GM21423 (cell line): ENCODE measurements around the gene A4GNT.
"Not testable (repeated sequence)": the region's sequence is repeated elsewhere in the genome, so short reads cannot be mapped to it uniquely, and the experiment has no call there.

Source experiments
- ATAC-seq: cut with Tn5 transposase; IDR thresholded peaks from one replicate; pipeline ENCODE4 v1.9.1; 2021; ENCODE audit warnings: mild to moderate bottlenecking, moderate library complexity; ENCODE audit not compliant: unreplicated experiment

The A4GNT gene

DNA sequence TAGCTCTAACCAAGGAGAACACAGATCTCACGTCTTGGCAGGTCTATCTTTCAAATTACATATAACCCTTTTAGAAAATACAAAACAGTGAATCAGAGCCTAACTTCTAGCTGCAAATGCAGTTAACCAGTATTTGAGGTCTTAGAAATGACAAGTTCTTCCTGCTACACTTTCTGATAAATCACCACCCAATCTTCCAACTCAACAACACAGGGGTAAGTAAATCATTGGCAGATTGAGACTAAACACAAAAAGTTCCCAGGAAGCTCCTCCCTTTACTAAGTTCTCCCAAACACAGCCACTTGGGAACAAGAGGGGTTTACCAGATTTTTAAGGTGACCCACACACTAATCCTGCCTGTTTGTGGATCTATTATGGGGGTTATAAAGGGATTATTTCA is at the start of gene A4GNT:
TSS of gene A4GNT (minus strand) at position 152 of the 400 bp plus-strand sequence. CDS start 1,134 bp downstream, outside the sequence.
- no peak for ATAC-seq

DNA sequence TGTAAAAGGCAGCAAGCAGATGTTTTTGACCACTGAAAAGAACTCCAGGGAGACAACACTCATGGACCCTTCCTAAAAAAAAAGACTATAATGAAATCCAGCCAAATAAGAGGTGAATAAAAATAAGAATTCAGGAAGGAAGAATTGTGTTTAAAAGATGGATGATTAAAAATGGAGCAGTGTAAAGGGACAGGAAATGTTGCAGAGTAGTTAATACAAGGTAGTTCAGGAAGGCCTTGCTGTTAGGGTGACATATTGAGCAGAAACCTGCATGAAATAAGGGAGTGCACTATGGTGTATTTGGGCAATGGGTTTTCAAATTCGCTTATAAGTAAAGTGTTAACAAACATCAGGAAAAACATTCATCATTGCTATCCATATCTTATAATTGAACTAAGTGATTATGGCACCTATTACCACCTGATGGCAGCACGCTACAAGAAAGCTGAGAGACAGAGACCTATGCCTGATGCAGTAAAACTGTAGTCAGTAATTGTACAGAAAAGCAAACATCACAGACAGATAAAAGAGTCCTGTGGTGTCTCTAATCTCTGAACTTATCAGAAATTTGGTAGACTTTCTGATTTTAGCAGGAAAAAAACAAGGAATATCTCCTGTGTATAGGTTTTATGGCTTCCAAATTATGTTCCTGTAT is 48.3 kb upstream of the A4GNT start:
- peak; percentile 75 for ATAC-seq

DNA sequence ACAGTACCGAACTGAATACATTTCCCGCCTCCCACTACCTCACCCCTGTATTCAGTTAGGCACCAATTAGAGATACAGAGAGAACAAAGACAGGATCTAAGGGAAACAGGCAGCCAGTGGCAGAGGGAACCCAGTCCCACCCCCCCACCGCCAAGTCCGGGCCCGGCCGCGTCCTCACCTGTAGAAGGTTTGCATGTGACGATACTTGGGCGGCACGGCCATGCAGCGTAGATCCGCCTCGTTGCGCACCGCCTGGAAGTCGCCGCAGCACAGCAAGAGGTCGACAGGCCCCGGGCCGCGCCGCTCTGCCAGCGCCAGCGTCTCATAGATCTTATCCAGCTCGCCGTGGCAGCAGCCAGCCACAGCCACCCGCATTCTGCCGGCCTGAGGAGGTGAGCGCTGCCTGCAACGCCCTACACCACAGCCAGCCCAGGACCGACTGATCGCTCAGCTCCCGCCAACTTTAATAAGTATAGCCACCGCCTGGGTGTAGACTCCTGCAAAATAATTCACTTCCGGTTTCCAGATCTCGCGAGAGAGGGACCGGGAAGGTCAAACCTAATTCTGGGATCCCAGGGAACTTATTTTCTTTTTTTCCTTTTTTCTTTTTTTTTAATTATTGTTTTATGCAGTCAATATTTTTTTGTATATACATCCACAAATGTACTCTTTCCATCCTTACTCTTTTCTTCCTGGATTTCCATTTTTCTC is 42.4 kb upstream of the A4GNT start, which contains the start of gene DBR1:
TSS of gene DBR1 (minus strand) at position 501 of the 711 bp plus-strand sequence. CDS start at position 375, 126 bp downstream.
- peak; percentile 91 for ATAC-seq

DNA sequence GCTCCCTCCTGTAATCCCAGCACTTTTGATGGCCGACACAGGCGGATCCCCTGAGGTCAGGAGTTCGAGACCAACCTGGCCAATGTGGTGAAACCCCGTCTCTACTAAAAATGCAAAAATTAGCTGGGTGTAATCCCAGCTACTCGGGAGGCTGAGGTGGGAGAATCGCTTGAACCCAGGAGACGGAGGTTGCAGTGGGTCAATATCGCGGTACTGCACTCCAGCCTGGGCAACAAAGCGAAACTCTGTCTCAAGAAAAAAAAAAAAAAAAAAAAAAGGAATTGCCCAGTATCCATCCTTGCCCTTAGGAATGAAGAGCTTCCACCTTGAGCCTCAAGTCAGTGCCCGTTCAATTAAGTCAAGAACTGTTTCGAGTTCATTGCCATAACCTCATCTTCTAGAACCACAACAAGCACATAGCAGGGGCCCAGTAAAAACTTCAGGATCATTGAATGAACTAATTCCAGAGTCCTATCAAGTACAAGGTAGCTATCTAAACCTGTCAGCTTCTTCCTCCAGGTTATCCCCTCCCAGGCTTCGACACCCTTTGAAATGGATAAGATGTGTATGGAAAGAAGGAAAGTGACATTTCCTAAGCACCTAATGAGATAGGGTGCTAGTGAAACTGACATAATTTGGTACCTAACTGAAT is 41.7 kb upstream of the A4GNT start:
- ATAC-seq = peak; percentile 1

DNA sequence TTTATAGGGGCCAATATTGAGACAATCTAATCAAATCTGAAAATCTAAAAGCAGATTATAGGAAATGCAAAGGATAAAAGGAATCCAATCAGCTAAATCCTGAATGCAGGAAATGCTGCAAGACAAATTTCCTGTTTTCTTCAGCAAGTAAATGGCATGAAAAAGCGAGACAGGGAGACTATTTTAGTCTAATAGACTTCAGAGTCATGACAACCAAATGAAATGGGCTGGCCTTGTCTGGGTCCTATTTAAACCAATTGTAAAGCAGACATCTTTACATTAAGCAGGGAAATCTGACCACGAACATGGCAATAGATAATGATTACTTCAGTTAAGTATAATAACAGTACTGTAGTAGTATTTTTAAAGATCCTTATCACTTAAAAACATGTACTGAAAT is 40.4 kb upstream of the A4GNT start:
- no peak for ATAC-seq

DNA sequence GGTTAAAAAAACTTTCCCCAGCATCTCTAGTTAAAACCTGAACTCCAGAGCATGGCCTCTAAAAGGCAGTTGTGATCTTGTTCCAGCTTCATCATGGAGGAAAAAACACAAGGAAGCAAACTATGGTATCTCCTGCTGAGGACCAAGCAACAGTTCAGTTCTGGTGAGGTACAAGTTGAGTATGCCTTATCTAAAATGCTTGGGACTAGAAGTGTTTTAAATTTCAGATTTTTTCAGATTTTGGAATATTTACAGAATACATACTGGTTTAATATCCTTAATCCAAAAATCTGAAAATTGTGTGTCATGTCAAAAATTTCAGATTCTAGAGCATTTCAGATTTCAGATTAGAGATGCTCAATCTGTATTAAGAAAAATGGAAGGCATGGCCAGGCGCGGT is 32.9 kb upstream of the A4GNT start:
- ATAC-seq = no peak

DNA sequence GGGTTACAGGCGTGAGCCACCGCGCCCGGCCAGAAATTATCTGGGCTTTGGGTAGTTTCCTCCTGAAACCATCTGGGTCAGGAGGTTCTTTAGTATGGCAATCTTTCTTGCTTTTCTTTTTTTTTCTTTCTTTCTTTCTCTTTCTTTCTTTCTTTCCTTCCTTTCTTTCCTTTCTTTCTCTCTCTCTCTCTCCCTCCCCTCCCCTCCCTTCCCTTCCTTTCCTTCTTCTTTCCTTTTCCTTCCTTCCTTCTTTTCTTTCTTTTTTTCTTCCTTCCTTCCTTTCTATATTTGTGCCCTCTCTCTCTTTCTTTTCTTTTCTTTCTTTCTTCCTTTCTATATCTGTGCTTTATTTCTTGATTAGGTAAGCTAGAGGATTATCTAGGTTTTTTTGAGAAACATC is 25.6 kb upstream of the A4GNT start:
- no peak for ATAC-seq

DNA sequence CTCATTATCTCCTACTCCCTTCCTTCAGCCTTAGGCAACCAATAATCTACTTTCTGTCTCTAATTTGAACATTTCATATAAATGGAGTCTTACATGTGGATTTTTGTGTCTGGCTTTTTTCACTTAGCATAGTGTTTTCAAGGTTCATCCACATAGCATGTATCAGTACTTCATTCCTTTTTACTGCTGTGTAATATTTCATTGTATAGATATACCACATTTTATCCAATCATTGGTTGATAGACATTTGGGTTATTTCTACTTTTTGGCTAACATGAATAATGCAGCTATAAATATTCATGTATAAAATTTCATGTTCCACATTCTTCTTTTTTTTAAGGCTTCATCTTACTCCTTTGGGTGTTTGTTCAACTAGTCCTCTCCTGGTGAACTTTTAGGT is 22.3 kb upstream of the A4GNT start:
- ATAC-seq = no peak

DNA sequence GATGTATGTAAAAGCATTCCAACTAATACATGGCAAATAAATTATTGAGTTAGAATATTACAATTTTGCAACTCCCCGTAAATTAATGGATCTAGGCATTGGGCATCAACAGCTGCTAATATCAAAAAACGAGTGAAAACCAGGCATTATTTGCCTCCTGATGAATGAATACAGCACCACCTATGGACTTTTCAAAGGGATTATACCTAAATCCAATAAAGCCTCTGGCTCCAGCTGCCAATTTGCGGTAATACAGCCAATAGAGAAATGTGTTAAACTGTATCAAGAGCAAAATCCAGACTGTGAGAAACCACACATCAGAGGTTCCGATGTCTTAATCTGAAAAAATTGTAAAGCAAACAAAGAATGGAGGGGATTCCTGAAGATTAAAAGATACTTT is 16.3 kb upstream of the A4GNT start:
- ATAC-seq = no peak

DNA sequence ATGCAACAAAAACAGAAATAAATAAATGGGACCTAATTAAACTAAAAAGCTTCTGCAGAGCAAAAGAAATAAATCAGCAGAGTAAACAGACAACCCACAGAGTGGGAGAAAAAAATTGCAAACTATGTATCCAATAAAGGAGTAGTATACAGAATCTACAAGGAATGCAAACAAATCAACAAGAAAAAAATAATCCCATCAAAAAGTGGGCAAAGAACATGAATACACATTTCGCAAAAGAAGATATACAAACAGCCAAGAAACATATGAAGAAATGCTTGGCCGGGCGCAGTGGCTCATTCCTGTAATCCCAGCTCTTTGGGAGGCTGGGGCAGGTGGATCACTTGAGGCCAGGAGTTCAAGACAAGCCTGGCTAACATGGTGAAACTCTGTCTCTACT is 10.0 kb upstream of the A4GNT start:
- not testable (repeated sequence) for ATAC-seq

DNA sequence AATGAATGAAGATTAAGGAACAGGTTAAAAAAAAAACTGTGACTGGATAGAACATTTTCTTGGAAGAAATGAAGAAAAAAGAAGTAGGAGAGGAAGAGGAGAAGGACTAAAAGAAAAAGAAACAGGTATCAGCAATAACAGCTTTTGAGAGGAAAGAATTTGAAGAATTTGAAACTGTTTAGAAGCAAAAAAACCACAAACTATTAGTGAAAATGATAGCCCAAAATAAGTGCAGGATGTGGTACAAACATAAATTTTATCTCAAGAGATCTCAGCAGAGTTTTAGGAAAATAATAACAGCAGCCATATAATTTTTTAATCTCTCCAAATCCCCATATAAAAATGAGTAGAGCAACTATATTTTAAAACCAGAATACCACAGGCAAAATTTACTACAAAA is 8.8 kb upstream of the A4GNT start:
- ATAC-seq = no peak

DNA sequence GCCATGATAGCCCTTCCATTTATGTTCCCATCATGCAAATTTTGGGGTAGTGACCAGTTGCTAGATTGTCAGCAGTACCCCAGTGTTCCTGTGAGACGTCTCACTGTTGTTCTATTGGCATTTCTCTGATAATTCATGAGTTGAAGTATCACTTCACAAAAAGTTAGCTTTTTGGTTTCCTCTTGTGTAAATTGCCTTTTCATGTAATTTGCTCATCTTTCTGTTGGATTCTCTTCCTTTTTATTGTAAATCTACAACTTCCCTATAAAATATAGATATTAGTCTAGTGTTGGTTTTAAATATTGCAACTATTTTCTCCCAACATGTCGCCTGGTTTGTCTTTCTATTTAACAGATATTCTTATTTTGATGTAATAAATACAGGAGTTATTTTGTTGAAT is 7.5 kb upstream of the A4GNT start:
- no peak for ATAC-seq

DNA sequence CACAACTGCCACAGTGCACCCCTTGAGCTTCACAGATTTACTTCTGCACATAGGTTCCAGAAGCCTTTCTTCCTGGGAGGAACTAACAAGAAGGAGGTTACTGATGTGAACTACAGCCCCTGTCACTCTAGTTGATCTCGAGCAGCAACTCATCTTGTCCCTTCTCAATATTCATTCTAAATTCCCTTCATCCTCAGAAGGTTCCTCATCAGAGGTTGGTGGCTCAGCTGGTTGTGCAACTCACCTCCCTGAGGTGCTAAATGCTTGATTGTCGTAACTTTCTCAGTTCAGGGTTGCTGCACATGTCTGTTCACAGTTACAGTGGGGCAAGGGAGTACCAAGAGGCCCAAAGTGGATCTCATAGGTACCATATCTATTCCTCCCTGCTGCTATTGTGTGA is 5.7 kb upstream of the A4GNT start:
- ATAC-seq = no peak

DNA sequence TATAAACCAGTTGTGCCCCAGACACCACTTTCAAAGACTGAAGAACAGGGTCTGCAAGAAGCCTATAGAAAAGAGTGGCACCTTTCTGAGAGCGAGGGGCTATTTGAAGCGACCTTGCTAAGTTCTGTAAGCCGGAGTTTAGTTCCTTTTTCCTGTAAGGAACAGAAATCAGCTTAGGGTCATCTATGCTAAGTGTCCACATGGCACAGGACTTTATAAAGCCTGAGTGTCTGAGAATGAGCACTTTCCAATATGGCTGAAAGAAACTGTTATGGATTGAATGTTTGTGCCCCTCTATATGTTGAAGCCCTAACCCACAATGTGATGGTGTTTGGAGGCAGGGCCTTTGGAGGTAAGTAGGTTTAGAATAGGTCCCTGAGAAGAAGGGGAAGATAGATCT is 4.0 kb upstream of the A4GNT start:
- ATAC-seq = no peak

DNA sequence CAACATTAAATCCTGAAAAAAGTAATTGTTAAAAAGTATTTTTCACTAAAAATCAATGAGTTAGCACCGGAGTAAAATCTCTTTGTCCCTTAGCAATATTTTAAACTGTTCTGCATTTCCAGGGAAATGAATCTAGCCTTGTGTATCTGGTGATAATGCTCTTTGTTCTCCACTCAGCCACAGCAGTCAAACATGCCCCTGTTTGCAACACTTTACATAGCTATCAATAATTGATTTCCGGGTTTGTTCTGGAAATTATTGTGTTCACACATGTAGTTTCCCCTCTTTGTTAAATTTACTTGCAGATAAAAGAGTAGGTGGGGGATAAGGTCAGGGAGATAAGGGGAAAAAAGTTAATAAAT is 3.6 kb upstream of the A4GNT start:
- no peak for ATAC-seq

DNA sequence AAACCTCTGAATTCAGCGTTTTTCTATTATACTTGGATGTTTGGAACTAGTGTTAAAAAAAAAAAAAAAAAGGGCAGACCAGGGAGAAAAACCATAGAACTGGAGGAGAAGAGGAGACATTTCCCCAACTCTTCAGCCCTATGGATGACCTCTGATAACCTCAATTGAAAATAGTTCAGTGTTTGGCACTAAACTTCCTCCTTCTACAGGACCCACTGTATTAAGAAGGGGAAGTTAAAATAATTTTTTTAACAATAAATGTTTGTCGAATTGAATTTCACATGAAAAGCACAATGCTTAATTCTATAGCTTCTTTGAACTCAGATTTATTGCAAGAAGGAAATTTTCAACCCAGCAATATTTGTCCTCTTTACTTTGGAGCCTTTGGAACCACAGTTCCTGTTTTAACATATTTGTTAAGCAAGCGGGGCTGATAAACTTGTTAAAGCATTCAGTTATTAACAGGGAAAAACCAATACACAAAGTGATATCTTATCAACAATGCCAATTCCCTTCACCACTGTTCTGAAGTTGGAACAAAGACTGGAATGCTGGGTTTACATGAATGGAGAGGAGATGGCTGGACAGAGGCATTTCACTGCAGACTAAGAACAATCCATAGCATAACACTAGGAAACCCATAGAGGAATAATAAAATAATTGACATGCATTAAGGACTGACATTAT is 3.1 kb upstream of the A4GNT start:
- no peak for ATAC-seq

DNA sequence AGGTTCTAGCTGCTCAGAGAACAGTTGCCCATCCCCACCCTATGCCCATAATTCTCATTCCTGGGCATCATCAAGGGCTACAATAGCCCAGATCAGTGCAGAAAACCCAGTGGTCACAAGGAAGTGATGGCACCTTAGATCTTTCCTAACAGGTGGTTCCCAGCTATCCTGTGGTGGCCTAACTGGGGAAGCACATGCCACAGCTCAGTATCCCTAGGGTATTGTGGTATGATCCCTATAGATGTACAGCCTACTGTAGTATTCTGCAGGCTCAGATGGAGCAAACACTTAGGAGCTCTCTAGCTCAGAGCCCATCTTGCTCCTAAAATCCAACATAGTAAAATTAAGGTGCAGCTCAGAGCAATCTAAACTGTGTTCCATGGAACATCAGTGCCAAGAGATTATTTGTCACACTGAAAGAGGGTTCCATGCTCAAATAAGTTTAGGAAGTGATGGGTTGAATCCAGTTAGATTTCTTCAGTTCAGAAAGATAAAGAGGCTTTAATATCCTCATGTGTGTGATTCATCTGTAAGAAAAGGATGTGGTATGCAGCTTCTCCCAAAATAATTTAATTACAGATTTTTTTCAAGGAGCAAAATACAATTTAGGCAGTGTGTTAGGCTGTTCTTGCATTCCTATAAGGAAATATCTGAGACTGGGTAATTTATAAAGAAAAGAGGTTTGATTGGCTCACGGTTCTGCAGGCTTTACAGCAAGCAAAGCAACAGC is 4.4 kb downstream of the A4GNT start:
- no peak for ATAC-seq

DNA sequence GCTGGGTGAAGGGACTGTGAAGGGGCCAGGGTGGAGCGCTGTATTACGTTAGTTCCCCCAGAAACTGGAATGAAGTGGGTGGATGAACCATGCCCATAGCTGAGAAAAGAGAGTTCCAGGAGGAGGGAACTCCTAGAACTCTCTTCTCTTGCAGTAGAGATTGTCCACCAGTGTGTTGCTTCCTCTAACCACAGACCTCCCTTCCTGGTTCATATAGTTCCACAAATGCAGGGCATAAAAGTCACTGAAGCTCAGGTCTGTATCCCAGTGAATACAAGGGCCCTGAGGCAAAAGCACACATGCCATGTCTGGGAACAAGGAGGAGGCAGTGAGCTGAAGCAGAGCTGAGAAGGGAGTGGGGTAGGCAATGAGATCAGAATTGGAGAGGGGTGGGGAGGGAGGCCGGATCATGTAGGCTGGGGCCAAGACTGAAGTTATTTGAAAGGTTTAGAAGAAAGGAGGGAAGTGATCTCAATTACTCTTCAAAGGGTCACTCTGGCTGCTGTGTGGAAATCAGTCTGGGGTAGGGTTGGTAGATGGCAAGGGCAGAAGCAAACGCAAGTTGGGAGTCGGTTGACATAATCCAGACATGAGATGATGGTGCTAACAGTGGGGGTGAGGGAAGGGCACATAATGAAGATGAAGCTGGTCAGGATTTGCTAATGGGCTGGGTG is 6.5 kb downstream of the A4GNT start:
- no peak for ATAC-seq

DNA sequence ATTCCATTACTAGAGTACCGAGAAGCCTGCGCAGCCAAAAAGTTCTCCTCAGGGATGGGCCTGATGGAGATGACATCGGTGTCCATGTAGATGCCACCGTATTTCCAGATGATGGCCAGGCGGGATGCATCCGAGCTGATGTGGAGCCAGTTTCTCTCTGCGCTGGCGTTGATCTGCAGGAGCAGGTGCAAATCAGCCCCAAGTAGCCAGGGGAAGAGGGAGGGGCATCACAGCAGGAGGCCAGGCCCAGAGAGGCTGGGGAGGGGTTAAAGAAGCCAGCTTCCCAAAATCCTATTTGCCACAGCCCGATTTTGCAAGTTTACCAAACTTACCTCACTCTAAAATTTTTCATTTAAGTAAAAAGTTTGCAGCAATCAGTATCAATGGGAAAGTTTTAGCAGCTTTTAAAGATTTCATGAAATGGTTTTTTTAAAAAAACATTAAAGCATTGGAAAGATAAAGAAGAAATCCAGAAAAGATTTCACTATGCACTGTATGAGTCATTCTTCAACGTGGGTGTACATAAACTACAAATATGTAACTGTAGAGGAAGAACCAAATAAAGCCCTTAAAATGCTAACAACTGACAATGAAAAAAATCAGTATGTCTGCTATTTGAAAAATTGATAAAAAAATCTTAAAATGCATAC is 7.4 kb downstream of the A4GNT start:
- ATAC-seq = no peak

DNA sequence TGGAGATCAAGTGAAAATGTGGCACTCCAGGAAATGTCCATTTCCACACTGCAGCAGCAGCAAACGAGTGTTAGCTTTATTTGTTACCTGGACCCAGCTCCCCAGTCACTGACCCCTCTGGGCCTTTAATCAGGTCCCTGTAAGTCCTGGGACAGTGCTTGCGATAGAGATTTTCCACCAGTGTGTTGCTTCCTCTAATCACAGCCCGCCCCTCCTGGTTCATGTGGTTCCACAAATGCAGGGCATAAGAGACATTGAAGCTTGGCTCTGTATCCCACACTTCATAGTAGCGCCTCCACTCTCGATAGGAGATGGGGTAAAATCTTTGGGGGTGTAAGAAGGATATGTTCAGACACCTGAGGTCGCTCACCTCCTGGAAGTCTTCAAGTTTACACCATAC is 8.0 kb downstream of the A4GNT start:
- no peak for ATAC-seq
